Measurements from ENCODE around the gene DAB1.

DAB1 gene

GRCh38 chr1:57423656-57424211, at the start of gene DAB1:
Gene DAB1 (minus strand): TSS chr1:57424060. CDS start chr1:57291030, 133,030 bp downstream.
- DNase-seq: no peak

- DNase-seq: no peak
These were observed 49.6 kb upstream of the DAB1 start for GRCh38 chr1:57473448-57473847.

DNA sequence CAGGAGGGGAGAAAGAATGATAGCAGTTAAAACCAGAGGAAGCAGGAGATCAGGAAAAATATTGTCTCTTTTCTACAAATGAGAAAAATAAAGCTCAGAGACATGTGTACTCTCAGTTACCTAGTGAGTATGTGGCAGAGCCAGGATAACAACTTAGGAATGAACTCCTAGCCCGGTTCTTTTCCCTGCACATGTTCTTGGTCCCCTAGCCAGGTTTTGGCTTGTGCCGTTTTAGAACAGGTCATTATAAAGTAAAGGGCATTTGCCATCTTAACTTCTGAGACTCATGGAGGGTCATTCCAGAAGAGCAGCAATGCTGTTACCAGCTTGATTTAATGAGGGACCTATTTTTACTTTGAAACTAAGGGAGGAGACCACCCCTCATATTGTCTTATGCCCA, 48.1 kb upstream of the DAB1 start:
- no peak for DNase-seq

- no peak for DNase-seq
These were observed 46.2 kb upstream of the DAB1 start for GRCh38 chr1:57470036-57470435.

DNA sequence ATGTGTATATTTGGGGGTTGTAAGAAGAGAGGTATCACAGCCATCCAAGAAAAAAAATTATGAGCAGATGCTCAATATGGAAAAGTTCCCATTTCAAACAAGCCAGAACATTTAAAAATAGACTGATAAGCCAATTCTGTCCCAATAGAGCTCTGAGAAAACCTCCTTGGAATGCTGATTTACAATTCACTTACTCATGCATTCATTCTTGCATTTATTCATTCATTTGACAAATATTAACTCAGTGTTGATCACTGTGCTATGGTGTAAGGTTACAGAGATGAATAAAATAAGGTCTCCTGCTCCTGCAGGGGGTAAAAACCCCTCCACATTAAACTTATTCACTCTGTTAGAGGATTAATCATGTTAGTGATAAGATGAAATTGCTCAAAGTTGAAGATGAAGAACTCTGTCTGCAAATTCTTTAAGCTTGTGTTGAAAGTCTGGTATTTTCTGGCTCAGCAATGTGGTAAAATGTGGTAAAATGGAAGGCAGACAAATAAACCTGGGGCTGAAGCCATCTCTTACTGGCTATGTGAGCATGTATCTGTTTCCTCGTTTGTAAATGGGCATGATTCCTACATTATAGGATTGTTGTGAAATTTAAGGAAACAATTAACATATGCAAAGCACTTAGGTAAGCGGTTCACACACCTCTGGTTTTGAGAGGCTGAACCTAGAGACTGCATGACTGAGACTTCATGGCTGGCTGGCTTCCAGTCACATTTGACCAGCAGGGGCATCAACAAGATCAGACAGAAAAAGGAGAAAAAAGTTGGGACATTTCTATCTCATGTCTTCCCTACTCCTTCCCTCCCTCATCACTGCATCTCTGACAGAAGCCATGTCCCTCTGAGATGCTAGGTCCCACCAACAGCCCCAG, 45.0 kb upstream of the DAB1 start:
- DNase-seq: no peak

- DNase-seq: no peak
These were observed 44.0 kb upstream of the DAB1 start for GRCh38 chr1:57467830-57468229.

- DNase-seq: no peak
These were observed 40.9 kb upstream of the DAB1 start for GRCh38 chr1:57464756-57465155.

DNA sequence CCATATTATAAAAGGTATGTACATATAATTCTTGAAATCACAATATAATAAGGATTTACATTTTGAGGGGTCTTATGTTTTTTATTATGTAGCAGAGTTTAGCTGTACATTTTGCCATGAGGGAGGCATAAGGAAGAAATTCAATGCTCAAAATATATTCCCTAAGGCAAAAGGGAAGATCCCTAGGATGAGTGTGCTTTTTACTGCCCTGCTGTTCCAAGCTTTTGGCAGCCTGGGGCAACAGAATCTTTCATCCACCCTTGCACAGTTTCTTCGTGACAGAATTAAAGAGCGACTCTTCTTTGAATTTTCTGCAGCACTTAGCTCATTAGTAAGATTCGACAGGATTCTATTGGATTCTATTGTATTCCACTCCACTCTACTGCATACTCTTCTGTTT, 39.5 kb upstream of the DAB1 start:
- DNase-seq: no peak

DNA sequence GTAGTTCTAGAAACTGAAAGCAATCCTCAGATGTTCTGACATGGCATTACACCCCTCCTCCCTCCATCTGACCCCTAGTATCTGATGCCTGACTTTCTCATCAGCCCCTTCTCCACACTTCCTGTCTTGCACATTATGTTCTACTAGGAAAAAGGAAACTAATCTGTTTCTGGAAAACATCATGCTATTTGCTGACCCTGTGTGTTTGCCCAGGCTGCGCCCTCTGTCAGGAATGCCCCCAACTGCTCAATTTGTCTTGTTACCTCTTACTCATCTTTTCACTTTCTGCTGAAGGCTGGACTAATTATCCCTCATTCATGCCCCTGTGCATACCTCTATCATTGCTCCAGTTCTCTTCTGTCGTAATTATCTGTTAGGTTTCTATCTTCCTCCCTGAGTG, 37.5 kb upstream of the DAB1 start:
- no peak for DNase-seq

DNA sequence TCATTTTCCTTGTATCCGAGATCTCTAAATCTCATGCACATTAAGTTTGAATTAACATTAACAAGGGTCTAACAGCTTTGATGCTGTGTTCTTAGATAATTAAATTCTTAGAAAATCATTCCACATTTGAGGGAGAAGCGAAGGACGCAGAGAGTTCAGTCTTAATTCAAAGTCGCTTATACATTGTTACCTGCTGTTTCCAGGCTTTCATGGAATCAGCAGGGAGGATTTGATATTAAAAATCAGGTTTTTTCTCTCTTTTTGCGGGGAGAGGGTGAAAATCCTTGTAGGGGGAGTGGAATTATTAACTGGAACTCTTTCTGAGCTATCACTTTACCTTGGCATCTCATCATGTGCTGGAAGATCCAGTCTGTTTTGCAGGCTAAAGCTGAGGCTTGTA, 27.7 kb upstream of the DAB1 start:
- DNase-seq: no peak

GRCh38 chr1:57450981-57451380, 27.1 kb upstream of the DAB1 start:
- no peak for DNase-seq

DNA sequence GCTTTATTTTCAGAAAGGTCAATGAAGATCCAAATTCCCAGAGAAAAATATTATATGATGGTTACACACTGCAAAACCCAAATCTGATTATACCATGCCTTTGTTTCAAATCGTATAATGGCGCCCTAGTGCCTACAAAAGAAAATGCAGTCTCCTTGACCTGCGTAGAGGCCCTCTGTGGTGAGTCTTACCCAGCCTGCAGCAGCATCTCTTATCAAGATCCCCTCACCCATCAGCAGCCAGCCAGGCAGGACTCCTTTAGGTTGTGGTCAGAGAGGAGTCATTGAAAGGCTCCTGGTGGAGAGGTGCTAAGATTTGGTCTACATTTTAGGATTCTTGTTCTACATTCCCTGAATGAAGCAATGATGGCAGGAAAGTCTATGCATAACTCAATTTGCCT, 23.7 kb upstream of the DAB1 start:
- no peak for DNase-seq

DNA sequence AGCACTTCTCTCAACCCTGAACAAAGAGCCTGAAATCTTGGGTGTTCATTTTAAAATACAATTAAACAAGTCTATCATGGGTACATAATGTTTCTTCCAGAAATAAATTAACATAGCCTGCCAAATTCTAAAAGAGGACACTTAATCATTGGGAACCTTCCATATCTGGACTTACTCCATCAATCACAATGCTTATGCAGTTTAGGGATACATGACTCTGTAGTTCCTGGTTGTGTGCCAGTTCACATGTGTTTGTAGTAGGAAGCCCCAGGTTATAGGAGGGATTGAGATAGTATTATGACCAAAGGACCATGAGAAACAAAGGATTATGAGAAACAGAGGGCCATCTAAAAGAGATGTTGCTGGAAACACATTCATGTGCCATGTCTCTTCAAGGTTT, 19.1 kb upstream of the DAB1 start:
- DNase-seq: no peak

GRCh38 chr1:57440096-57440495, 16.2 kb upstream of the DAB1 start:
- no peak for DNase-seq

GRCh38 chr1:57431400-57431799, 7.5 kb upstream of the DAB1 start:
- peak; percentile 20 for DNase-seq

DNA sequence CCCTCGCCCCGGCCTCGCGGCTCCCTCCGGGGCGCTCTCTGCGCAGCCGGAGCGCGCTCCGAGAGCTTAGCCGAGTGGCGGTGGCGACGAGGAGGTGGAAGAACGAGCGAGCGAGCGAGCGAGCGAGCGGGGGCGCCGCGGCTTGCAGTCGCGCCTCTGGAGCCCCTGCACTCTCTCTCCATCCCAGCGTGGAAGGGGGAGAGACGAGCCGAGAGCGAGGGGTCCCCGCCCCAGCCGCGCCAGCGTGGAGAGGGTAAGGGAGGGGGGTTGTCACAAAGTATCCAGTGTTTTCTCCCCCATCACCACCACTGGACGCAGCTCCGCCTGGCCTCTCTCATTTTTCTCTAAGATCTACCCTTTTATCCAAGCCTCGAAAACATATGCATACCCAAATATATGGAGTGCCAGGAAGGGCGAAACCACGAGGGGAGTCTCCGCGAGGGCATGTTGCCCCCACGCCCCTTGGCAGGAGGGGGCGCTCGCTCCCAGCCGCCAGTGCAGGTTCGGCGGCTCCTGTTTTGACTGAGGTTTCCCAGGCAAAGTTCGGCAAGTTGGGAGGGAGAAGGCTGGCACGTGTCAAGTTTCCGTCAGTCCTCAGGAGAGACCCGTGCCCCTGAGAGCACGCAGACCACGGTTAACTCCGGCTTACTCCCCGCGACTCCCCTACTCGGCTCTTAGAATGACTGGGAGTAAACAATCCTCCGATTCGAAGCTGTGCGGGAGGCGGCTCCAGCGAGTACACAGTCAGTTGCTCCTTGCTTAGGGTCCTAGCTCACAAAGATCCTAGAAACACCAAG, 569 bp upstream of the DAB1 start:
- peak; percentile 48 for DNase-seq

DNA sequence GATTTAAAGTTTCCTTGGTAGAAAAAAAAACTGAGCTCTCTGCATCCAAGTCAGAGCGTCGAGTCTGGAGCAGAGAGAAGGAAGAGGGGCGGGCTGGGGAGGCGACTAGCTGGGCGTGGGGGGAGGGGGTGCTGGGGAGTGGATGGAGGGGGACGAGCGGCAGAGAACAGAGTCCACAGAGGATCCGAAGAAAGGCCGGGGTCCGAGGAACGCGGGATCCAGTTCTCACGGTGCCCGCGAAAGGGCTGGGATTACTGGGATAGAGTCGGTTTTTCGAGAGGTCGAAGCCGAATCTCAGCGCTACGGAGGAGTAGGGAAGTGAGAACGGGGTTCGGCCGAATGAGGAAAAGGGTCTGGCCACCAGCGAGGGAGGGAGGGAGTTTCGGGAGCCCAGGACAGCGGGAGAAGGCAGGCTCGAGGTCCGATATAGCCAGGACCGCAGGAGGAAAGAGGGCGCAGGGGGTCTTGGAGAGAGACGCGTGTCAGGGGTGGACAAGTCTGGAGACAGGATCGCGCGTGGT, 665 bp downstream of the DAB1 start:
- DNase-seq: no peak

GRCh38 chr1:57422271-57423134, 1.4 kb downstream of the DAB1 start:
- no peak for DNase-seq

GRCh38 chr1:57421806-57422205, 2.1 kb downstream of the DAB1 start:
- no peak for DNase-seq

GRCh38 chr1:57420981-57421785, 2.7 kb downstream of the DAB1 start:
- no peak for DNase-seq

DNA sequence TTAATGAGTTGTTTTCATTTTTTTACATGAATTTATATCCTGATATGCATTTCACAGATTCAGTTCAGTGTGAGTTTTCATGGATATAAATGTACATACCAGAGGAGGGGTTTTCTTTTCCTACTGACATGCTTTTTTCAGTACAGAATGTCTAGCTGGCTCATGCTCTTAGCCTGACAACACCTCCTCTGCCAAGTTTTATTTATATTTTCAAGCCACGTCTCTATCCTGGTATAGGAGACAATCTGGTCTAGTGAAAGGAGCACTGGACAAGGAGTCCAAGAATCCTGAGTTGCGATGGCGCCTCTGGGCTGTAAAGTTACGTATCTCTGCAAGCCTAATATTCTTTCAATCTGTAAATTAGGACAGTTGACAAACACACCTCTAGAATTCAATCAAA, 4.9 kb downstream of the DAB1 start:
- no peak for DNase-seq

GRCh38 chr1:57411262-57411661, 12.6 kb downstream of the DAB1 start:
- DNase-seq: no peak
